HEK293 (cell line): ENCODE results near the gene ITPR3.
A peak's percentile ranks its signal among the peaks of the same experiment; 100 is the strongest.

Source experiments
- ATF2 ChIP-seq: fragments of 450-650 bp; formaldehyde crosslinking; IDR thresholded peaks from 2 replicates; pipeline ENCODE4 v1.5.1; 2016; ENCODE audit warnings: missing biosample characterization, missing genetic modification characterization, low read depth
- BCL11A ChIP-seq: fragments of 450-650 bp; formaldehyde crosslinking; IDR thresholded peaks from 2 replicates; pipeline ENCODE4 v1.5.1; 2016; ENCODE audit warnings: low read depth, missing biosample characterization, missing genetic modification characterization
- INSM2 ChIP-seq: fragments of 450-650 bp; formaldehyde crosslinking; IDR thresholded peaks from 2 replicates; pipeline ENCODE4 v1.5.1; 2016; ENCODE audit warnings: missing biosample characterization, missing genetic modification characterization
- KLF8 ChIP-seq: fragments of 450-650 bp; formaldehyde crosslinking; IDR thresholded peaks from 2 replicates; pipeline ENCODE4 v1.5.1; 2016; ENCODE audit warnings: missing biosample characterization, missing genetic modification characterization
- REPIN1 ChIP-seq: fragments of 450-650 bp; formaldehyde crosslinking; IDR thresholded peaks from 2 replicates; pipeline ENCODE4 v1.5.1; 2017; ENCODE audit warnings: missing biosample characterization, missing genetic modification characterization, low read depth
- ZNF16 ChIP-seq: fragments of 450-650 bp; formaldehyde crosslinking; IDR thresholded peaks from 2 replicates; pipeline ENCODE4 v1.5.1; 2016; ENCODE audit warnings: low read depth, missing biosample characterization, missing genetic modification characterization
- ZNF174 ChIP-seq: fragments of 450-650 bp; formaldehyde crosslinking; IDR thresholded peaks from 2 replicates; pipeline ENCODE4 v1.5.0; 2017; ENCODE audit warnings: missing biosample characterization, mild to moderate bottlenecking, missing genetic modification characterization
- ZNF175 ChIP-seq: fragments of 450-650 bp; formaldehyde crosslinking; IDR thresholded peaks from 2 replicates; pipeline ENCODE4 v1.5.1; 2016; ENCODE audit warnings: missing biosample characterization, missing genetic modification characterization
- ZNF2 ChIP-seq: fragments of 450-650 bp; formaldehyde crosslinking; IDR thresholded peaks from 2 replicates; pipeline ENCODE4 v1.5.1; 2016; ENCODE audit warnings: missing biosample characterization, missing genetic modification characterization
- ZNF324 ChIP-seq: fragments of 450-650 bp; formaldehyde crosslinking; IDR thresholded peaks from 2 replicates; pipeline ENCODE4 v1.5.1; 2016; ENCODE audit warnings: missing biosample characterization, missing genetic modification characterization
- ZNF433 ChIP-seq: fragments of 450-650 bp; formaldehyde crosslinking; IDR thresholded peaks from 2 replicates; pipeline ENCODE4 v1.5.1; 2016; ENCODE audit warnings: missing biosample characterization, missing genetic modification characterization, low read depth
- ZNF510 ChIP-seq: fragments of 450-650 bp; formaldehyde crosslinking; IDR thresholded peaks from 2 replicates; pipeline ENCODE4 v1.5.1; 2018; ENCODE audit warnings: mild to moderate bottlenecking, missing genetic modification characterization, missing biosample characterization; ENCODE audit not compliant: insufficient replicate concordance
- ZNF514 ChIP-seq: fragments of 450-650 bp; formaldehyde crosslinking; IDR thresholded peaks from 2 replicates; pipeline ENCODE4 v1.5.1; 2016; ENCODE audit warnings: missing biosample characterization, missing genetic modification characterization
- ZNF518A ChIP-seq: fragments of 450-650 bp; formaldehyde crosslinking; conservative IDR thresholded peaks from 2 replicates; pipeline ENCODE4 v1.5.1; 2016; ENCODE audit warnings: low read depth, missing biosample characterization, missing genetic modification characterization
- ZNF555 ChIP-seq: fragments of 450-650 bp; formaldehyde crosslinking; conservative IDR thresholded peaks from 2 replicates; pipeline ENCODE4 v1.5.1; 2017; ENCODE audit warnings: missing biosample characterization, mild to moderate bottlenecking, missing genetic modification characterization, inconsistent platforms
- ZNF558 ChIP-seq: fragments of 450-650 bp; formaldehyde crosslinking; IDR thresholded peaks from 2 replicates; pipeline ENCODE4 v1.5.1; 2016; ENCODE audit warnings: missing biosample characterization, missing genetic modification characterization
- ZNF626 ChIP-seq: fragments of 450-650 bp; sonication (Bioruptor Pico); formaldehyde crosslinking; IDR thresholded peaks from 2 replicates; pipeline ENCODE4 v1.5.1; 2018; ENCODE audit warnings: missing biosample characterization, missing genetic modification characterization, inconsistent platforms
- ZNF645 ChIP-seq: fragments of 450-650 bp; formaldehyde crosslinking; IDR thresholded peaks from 2 replicates; pipeline ENCODE4; 2016; ENCODE audit warnings: missing biosample characterization, missing genetic modification characterization
- ZNF785 ChIP-seq: fragments of 450-650 bp; formaldehyde crosslinking; IDR thresholded peaks from 2 replicates; pipeline ENCODE4 v1.5.1; 2016; ENCODE audit warnings: missing biosample characterization, missing genetic modification characterization
- ZXDB ChIP-seq: fragments of 450-650 bp; formaldehyde crosslinking; IDR thresholded peaks from 2 replicates; pipeline ENCODE4 v1.5.1; 2016; ENCODE audit warnings: missing biosample characterization, missing genetic modification characterization
- TF ChIP-seq, protein P1 (sequence below): fragments of 450-650 bp; formaldehyde crosslinking; IDR thresholded peaks from 2 replicates; pipeline ENCODE4 v1.5.1; 2016; ENCODE audit warnings: missing biosample characterization, missing genetic modification characterization
- TF ChIP-seq, protein P2 (sequence below): sonication (generic); formaldehyde crosslinking; IDR thresholded peaks from 2 replicates; pipeline ENCODE4 v1.8.1; 2022; ENCODE audit warnings: mild to moderate bottlenecking, moderate library complexity, missing genetic modification reagents
- TF ChIP-seq, protein P3 (sequence below): fragments of 450-650 bp; formaldehyde crosslinking; IDR thresholded peaks from 2 replicates; pipeline ENCODE4 v1.5.1; 2016; ENCODE audit warnings: missing biosample characterization, missing genetic modification characterization

Gene ITPR3

GRCh38 chr6:33744001-33744848 lies 123.1 kb downstream of the ITPR3 start (continued):
- no peak for TF ChIP-seq ATF2
- peak; percentile 72 for TF ChIP-seq KLF8 (tag by site-specific recombination)
- no peak for TF ChIP-seq ZNF555 (tag by site-specific recombination)
- no peak for TF ChIP-seq ZNF785 (tag by site-specific recombination)
- TF ChIP-seq ZNF433 (tag by site-specific recombination): no peak
- TF ChIP-seq ZNF324 (tag by site-specific recombination): peak; percentile 71
- TF ChIP-seq BCL11A (tag by site-specific recombination): peak; percentile 47; the same call in 1 of the 2 replicates
- TF ChIP-seq ZNF2: 0 out of 2 replicates have a peak, but pooled peaks have one; percentile 75
- TF ChIP-seq ZXDB (tag by site-specific recombination): no peak
- no peak for TF ChIP-seq ZNF16
- TF ChIP-seq REPIN1 (tag by site-specific recombination): 0 out of 2 replicates have a peak, but pooled peaks have one; percentile 31
- TF ChIP-seq, protein P1, sequence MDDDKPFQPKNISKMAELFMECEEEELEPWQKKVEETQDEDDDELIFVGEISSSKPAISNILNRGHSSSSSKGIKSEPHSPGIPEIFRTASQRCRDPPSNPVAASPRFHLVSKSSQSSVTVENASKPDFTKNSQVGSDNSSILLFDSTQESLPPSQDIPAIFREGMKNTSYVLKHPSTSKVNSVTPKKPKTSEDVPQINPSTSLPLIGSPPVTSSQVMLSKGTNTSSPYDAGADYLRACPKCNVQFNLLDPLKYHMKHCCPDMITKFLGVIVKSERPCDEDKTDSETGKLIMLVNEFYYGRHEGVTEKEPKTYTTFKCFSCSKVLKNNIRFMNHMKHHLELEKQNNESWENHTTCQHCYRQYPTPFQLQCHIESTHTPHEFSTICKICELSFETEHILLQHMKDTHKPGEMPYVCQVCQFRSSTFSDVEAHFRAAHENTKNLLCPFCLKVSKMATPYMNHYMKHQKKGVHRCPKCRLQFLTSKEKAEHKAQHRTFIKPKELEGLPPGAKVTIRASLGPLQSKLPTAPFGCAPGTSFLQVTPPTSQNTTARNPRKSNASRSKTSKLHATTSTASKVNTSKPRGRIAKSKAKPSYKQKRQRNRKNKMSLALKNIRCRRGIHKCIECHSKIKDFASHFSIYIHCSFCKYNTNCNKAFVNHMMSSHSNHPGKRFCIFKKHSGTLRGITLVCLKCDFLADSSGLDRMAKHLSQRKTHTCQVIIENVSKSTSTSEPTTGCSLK: no peak
- no peak for TF ChIP-seq ZNF626 (tag by site-specific recombination)
- TF ChIP-seq ZNF174 (tag by site-specific recombination): no peak
- no peak for TF ChIP-seq ZNF645 (tag by site-specific recombination)
- no peak; the same call in 1 of the 2 replicates for TF ChIP-seq ZNF518A (tag by site-specific recombination)
- TF ChIP-seq, protein P2, sequence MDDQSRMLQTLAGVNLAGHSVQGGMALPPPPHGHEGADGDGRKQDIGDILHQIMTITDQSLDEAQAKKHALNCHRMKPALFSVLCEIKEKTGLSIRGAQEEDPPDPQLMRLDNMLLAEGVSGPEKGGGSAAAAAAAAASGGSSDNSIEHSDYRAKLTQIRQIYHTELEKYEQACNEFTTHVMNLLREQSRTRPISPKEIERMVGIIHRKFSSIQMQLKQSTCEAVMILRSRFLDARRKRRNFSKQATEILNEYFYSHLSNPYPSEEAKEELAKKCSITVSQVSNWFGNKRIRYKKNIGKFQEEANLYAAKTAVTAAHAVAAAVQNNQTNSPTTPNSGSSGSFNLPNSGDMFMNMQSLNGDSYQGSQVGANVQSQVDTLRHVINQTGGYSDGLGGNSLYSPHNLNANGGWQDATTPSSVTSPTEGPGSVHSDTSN (CRISPR knock-in tag): no peak
- TF ChIP-seq INSM2 (tag by site-specific recombination): no peak
- no peak for TF ChIP-seq ZNF558 (tag by site-specific recombination)
- no peak for TF ChIP-seq ZNF514 (tag by site-specific recombination)
- TF ChIP-seq ZNF510 (tag by site-specific recombination): no peak
- TF ChIP-seq, protein P3, sequence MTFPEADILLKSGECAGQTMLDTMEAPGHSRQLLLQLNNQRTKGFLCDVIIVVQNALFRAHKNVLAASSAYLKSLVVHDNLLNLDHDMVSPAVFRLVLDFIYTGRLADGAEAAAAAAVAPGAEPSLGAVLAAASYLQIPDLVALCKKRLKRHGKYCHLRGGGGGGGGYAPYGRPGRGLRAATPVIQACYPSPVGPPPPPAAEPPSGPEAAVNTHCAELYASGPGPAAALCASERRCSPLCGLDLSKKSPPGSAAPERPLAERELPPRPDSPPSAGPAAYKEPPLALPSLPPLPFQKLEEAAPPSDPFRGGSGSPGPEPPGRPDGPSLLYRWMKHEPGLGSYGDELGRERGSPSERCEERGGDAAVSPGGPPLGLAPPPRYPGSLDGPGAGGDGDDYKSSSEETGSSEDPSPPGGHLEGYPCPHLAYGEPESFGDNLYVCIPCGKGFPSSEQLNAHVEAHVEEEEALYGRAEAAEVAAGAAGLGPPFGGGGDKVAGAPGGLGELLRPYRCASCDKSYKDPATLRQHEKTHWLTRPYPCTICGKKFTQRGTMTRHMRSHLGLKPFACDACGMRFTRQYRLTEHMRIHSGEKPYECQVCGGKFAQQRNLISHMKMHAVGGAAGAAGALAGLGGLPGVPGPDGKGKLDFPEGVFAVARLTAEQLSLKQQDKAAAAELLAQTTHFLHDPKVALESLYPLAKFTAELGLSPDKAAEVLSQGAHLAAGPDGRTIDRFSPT (tag by site-specific recombination): no peak
- no peak for TF ChIP-seq ZNF175 (tag by site-specific recombination)
